K562 (cell line): Measurements from ENCODE around the gene TRERF1. TPM values are rescaled to one million over a fixed set of nuclear protein-coding genes. Genes with fewer than 3 reads are reported as not detected.

ENCODE experiments used
- ARHGAP35 ChIP-seq: fragments of 450-650 bp; IDR thresholded peaks from 2 replicates; pipeline ENCODE4 v1.6.1; 2018; ENCODE audit not compliant: partially characterized antibody
- BHLHE40 ChIP-seq: IDR thresholded peaks from 2 replicates; pipeline ENCODE4 v1.6.1; 2011; ENCODE audit warnings: low read length, improper control_type of control experiment
- BRD4 ChIP-seq: fragments of 200-600 bp; sonication (generic); IDR thresholded peaks from 2 replicates; pipeline ENCODE4 v1.6.1; 2017; ENCODE audit warnings: inconsistent platforms
- CHAMP1 ChIP-seq: fragments of 450-650 bp; IDR thresholded peaks from 2 replicates; pipeline ENCODE4 v1.6.1; 2016; ENCODE audit warnings: mild to moderate bottlenecking
- E2F3 ChIP-seq: fragments of 250-450 bp; sonication (Bioruptor Pico); IDR thresholded peaks from 2 replicates; pipeline ENCODE4 v1.4.0; 2020; ENCODE audit warnings: mild to moderate bottlenecking
- GABPB1 ChIP-seq: sonication (generic); formaldehyde crosslinking; IDR thresholded peaks from 2 replicates; pipeline ENCODE4 v1.8.0; 2022; ENCODE audit warnings: mild to moderate bottlenecking, missing genetic modification reagents
- GATAD2A ChIP-seq: fragments of 450-650 bp; IDR thresholded peaks from 2 replicates; pipeline ENCODE4 v1.6.1; 2017
- HDAC1 ChIP-seq, 2 experiments: fragments of 450-650 bp; IDR thresholded peaks; 2 replicates each; pipeline ENCODE4 v1.6.1; 2016 to 2017; ENCODE audit warnings: inconsistent platforms in 1 of 2, mild to moderate bottlenecking in 1 of 2, moderate library complexity in 1 of 2
- L3MBTL2 ChIP-seq: fragments of 450-650 bp; IDR thresholded peaks from 2 replicates; pipeline ENCODE4 v1.6.1; 2016; ENCODE audit warnings: mild to moderate bottlenecking, moderate library complexity
- NELFE ChIP-seq: IDR thresholded peaks from 2 replicates; pipeline ENCODE4 v1.6.1; 2011; ENCODE audit warnings: mild to moderate bottlenecking; ENCODE audit not compliant: insufficient read depth, insufficient read length
- PHB ChIP-seq: fragments of 250-450 bp; sonication (Bioruptor Pico); IDR thresholded peaks from 2 replicates; pipeline ENCODE4 v1.5.0; 2021
- SAFB2 ChIP-seq: fragments of 200-400 bp; formaldehyde crosslinking; IDR thresholded peaks from 2 replicates; pipeline ENCODE4 v1.6.1; 2018; ENCODE audit warnings: borderline replicate concordance, low read length, low read depth, moderate library complexity; ENCODE audit not compliant: severe bottlenecking
- SMAD3 ChIP-seq: fragments of 450-650 bp; formaldehyde crosslinking; conservative IDR thresholded peaks from 2 replicates; pipeline ENCODE4 v1.4.0; 2020; ENCODE audit warnings: mild to moderate bottlenecking
- SMC3 ChIP-seq: conservative IDR thresholded peaks from 2 replicates; pipeline ENCODE4 v1.6.1; 2011; ENCODE audit warnings: low read depth, low read length, improper control_type of control experiment; ENCODE audit not compliant: insufficient read depth
- TAF15 ChIP-seq: fragments of 200-400 bp; formaldehyde crosslinking; IDR thresholded peaks from 2 replicates; pipeline ENCODE4 v1.6.1; 2017; ENCODE audit warnings: mild to moderate bottlenecking, low read depth, low read length, moderate library complexity
- THRAP3 ChIP-seq: fragments of 450-650 bp; IDR thresholded peaks from 2 replicates; pipeline ENCODE4 v1.6.1; 2016; ENCODE audit warnings: mild to moderate bottlenecking, inconsistent platforms, borderline replicate concordance
- ZC3H11A ChIP-seq: IDR thresholded peaks from 2 replicates; pipeline ENCODE4 v1.6.1; 2012; ENCODE audit warnings: low read depth, low read length, improper control_type of control experiment
- ZNF277 ChIP-seq: fragments of 250-450 bp; sonication (Bioruptor Pico); IDR thresholded peaks from 2 replicates; pipeline ENCODE4 v1.8.0; 2022; ENCODE audit warnings: inconsistent platforms, mild to moderate bottlenecking, moderate library complexity, borderline replicate concordance
- ZNF445 ChIP-seq: fragments of 250-450 bp; sonication (Bioruptor Pico); IDR thresholded peaks from 2 replicates; pipeline ENCODE4 v1.4.0; 2020; ENCODE audit warnings: low read depth, mild to moderate bottlenecking, moderate library complexity
- ZNF57 ChIP-seq: fragments of 450-650 bp; formaldehyde crosslinking; IDR thresholded peaks from 2 replicates; pipeline ENCODE4 v1.4.0; 2020; ENCODE audit warnings: mild to moderate bottlenecking, moderate library complexity
- ZNF717 ChIP-seq: fragments of 250-450 bp; sonication (Bioruptor Pico); IDR thresholded peaks from 2 replicates; pipeline ENCODE4 v1.5.0; 2021
- ZNF77 ChIP-seq: fragments of 250-450 bp; sonication (Bioruptor Pico); IDR thresholded peaks from 2 replicates; pipeline ENCODE4 v1.5.0; 2020
- polyA plus RNA-seq, 8 experiments: library from polyadenylated mRNA; depleted of rRNA in 4 of 8; stranded (reverse) in 5 of 8; unstranded in 3 of 8; fragments of >200 nt; fragmentation: Nextera tagmentation in 2 of 8; fragmentation: Illumina TruSeq in 1 of 8; extraction: Ambion mirVana in 2 of 8; extraction: Trizol in 1 of 8; gene quantifications; 2 replicates each; pipeline versions ENCODE4 v1.2.1 to v1.2.3, GENCODE V29; 2011 to 2014; ENCODE audit warnings: inconsistent platforms in 1 of 8, missing spikeins in 1 of 8
- total RNA-seq, 7 experiments: library from RNA; depleted of rRNA in 6 of 7; stranded (reverse); fragments of >200 nt in 6 of 7; fragmentation: Illumina TruSeq in 2 of 7; extraction: Trizol in 2 of 7; gene quantifications; 2 replicates each; pipeline versions ENCODE4 v1.2.1 to v1.2.3, GENCODE V29; 2011 to 2021; ENCODE audit warnings: low replicate concordance in 1 of 7
- TF ChIP-seq, protein P1 (sequence below): fragments of 450-650 bp; IDR thresholded peaks from 2 replicates; pipeline ENCODE4 v1.6.1; 2018; ENCODE audit warnings: mild to moderate bottlenecking, low read depth; ENCODE audit not compliant: partially characterized antibody
- TF ChIP-seq, protein P2 (sequence below): fragments of 250-450 bp; sonication (Bioruptor Pico); IDR thresholded peaks from 2 replicates; pipeline ENCODE4 v1.6.1; 2021; ENCODE audit warnings: mild to moderate bottlenecking

The TRERF1 gene
- total and polyA plus RNA-seq, 9 of the 15 experiments (the other 6 are each of a cell fraction or from before 2014, with no cell fraction given), result 0.04 to 0.20 (median 0.07) TPM; not detected in 3

- TF ChIP-seq, protein P1, sequence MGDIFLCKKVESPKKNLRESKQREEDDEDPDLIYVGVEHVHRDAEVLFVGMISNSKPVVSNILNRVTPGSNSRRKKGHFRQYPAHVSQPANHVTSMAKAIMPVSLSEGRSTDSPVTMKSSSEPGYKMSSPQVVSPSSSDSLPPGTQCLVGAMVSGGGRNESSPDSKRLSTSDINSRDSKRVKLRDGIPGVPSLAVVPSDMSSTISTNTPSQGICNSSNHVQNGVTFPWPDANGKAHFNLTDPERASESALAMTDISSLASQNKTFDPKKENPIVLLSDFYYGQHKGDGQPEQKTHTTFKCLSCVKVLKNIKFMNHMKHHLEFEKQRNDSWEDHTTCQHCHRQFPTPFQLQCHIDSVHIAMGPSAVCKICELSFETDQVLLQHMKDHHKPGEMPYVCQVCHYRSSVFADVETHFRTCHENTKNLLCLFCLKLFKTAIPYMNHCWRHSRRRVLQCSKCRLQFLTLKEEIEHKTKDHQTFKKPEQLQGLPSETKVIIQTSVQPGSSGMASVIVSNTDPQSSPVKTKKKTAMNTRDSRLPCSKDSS, result no peak
- no peak for TF ChIP-seq PHB (CRISPR knock-in tag)
- TF ChIP-seq ZNF277 (CRISPR knock-in tag), result no peak
- TF ChIP-seq ZNF57 (CRISPR knock-in tag), result no peak
- no peak for TF ChIP-seq E2F3 (CRISPR knock-in tag)
- no peak for TF ChIP-seq ZNF77 (CRISPR knock-in tag)
- no peak for TF ChIP-seq SMAD3 (CRISPR knock-in tag)
- TF ChIP-seq TAF15, result no peak
- TF ChIP-seq, protein P2, sequence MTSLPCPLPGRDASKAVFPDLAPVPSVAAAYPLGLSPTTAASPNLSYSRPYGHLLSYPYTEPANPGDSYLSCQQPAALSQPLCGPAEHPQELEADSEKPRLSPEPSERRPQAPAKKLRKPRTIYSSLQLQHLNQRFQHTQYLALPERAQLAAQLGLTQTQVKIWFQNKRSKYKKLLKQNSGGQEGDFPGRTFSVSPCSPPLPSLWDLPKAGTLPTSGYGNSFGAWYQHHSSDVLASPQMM (CRISPR knock-in tag), result no peak
- 0 out of 2 replicates have a peak, but pooled peaks have one; percentile 66 for TF ChIP-seq THRAP3
- peak; percentile 79 for TF ChIP-seq BHLHE40
- peak; percentile 81 for TF ChIP-seq GATAD2A
- peak; percentile 52 for TF ChIP-seq L3MBTL2
- peak; percentile 99 for TF ChIP-seq CHAMP1
- no peak for TF ChIP-seq ZC3H11A
- TF ChIP-seq SMC3, result no peak
- TF ChIP-seq ZNF717 (CRISPR knock-in tag), result no peak
- peak; percentile 66; the same call in 1 of the 2 replicates for TF ChIP-seq GABPB1 (CRISPR knock-in tag)
- TF ChIP-seq HDAC1 (IDR thresholded peaks at IDR 0.05), result peak; percentile 94 to 98
- TF ChIP-seq ZNF445 (CRISPR knock-in tag), result no peak
- TF ChIP-seq ARHGAP35, result no peak
- TF ChIP-seq NELFE, result no peak
- TF ChIP-seq BRD4, result no peak
- no peak for TF ChIP-seq SAFB2
Observed at GRCh38 chr6:42197555-42198362, 254.0 kb downstream of the TRERF1 start (continued).
